Activated T-cell treated with anti-CD3 and anti-CD28 coated beads, Interleukin-2, amount 50 U/mL, for 72 hours (primary cell): ENCODE results near the gene ADORA2A. TPM values are rescaled to one million over a fixed set of nuclear protein-coding genes. Genes with fewer than 3 reads are reported as not detected.

Experiments used
- ATAC-seq, 2 donors: fragments of 150-1000 bp; cut with Tn5 transposase; replicated peaks in 1 of 2; 2 replicates each; pipeline ENCODE4 v1.10.0; 2021; ENCODE audit warnings: moderate library complexity in 2 of 2, mild to moderate bottlenecking in 1 of 2
- DNase-seq, 2 donors: peaks; one replicate each; pipeline ENCODE4 v3.0.0; 2021 to 2022; ENCODE audit warnings: mixed read lengths in 1 of 2
- H3K27ac Mint-ChIP-seq: one replicate; pipeline ENCODE4 v1.8.0; 2022; ENCODE audit warnings: mild to moderate bottlenecking, moderate library complexity, mixed read lengths
- H3K27me3 Mint-ChIP-seq: one replicate; pipeline ENCODE4 v1.8.0; 2022; ENCODE audit warnings: low read depth, mixed read lengths
- H3K36me3 Mint-ChIP-seq, 2 donors: one replicate each; pipeline ENCODE4 v1.8.0; 2022; ENCODE audit warnings: mixed read lengths in 2 of 2, mild to moderate bottlenecking in 1 of 2; ENCODE audit not compliant: insufficient read depth in 2 of 2
- H3K4me1 Mint-ChIP-seq: one replicate; pipeline ENCODE4 v1.8.0; 2022; ENCODE audit warnings: low read depth, mixed read lengths
- H3K4me3 Mint-ChIP-seq, 2 donors: one replicate each; pipeline ENCODE4 v1.8.0; 2022; ENCODE audit warnings: mild to moderate bottlenecking in 2 of 2, mixed read lengths in 2 of 2, moderate library complexity in 2 of 2
- H3K9me3 Mint-ChIP-seq, 2 donors: one replicate each; pipeline ENCODE4 v1.8.0; 2022; ENCODE audit warnings: mixed read lengths in 2 of 2
- total RNA-seq, 2 donors: library from RNA; stranded (reverse); gene quantifications; one replicate each; pipeline ENCODE4 v1.2.3, GENCODE V29; 2022

ADORA2A gene
- total RNA-seq, 2 donors from 2014 or later, result 34.6 to 41.2 TPM

DNA sequence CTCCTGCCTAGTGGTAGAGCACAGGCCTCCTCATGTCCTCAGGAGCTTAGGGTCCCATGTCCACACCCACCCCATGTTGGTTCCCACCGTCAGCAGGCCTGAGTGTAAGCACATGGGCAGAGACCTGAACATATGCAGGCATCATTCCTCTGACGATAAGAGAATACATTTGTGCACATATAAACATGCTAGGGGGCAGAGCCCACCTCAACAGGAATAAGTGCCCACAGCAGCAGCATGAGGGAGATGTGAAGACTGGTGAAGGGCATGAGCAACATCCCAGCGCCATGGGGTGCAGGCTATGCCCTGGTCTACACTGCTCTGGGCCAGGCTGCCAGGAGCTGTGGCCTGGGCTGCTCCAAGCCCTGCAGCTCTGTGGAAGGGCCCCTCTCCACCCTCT is 16.9 kb downstream of the ADORA2A start:
- ATAC-seq (no peak), DNase-seq (no peak)
- Mint-ChIP-seq H3K9me3 (no peaks in the 10 kb centered on the region), H3K27ac (no peak overlapping the region), H3K36me3 (peaks cover 0 to 2% of the 10 kb centered on the region in 2 donors), H3K4me3 (no peak overlapping the region), H3K4me1 (peaks cover 55% of the 10 kb centered on the region), H3K27me3 (no peaks in the 10 kb centered on the region)

DNA sequence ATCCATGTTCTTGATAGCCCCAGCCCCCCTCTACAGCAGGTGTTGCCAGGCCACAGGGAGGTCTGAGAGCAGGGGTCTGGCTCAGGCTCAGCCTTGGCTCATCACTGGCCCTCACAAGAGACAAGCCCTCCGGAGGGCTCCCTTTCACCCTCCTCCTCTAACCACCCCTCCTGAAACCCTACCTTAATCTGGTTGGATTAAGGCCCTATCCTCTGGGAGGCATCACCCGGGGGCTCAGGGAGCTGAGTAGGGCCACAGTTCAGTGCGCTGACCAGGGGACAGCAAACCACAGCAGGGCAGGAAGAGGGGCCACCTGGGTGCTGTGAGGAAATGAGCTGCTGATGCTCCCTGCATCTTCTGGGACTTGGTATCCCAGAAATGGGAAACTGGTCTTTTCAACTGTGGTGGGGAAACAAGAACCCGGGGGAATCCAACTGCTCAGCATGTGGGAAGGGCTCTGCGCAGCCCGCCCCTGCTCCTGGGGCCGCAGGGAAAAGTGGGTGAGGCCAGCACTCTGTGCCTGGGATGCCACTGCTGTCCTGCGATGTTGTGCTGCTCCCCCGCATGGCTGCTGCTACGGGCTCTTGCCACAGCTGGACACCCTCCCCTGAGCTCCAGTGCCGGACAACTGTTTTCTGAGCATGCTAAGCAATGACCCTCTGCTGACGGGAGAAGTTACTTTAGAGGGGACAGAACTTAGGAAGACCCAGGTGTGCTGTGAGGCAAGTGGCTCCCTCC is 17.5 kb downstream of the ADORA2A start:
- ATAC-seq, result peak in 1 of 2 donors; percentile 19
- Mint-ChIP-seq H3K9me3 (no peaks in the 10 kb centered on the region), H3K27me3 (no peaks in the 10 kb centered on the region), H3K27ac (no peak overlapping the region), H3K4me1 (peaks cover 51% of the 10 kb centered on the region), H3K4me3 (no peak overlapping the region), H3K36me3 (peaks cover 0 to 2% of the 10 kb centered on the region in 2 donors)
- DNase-seq, result no peak

DNA sequence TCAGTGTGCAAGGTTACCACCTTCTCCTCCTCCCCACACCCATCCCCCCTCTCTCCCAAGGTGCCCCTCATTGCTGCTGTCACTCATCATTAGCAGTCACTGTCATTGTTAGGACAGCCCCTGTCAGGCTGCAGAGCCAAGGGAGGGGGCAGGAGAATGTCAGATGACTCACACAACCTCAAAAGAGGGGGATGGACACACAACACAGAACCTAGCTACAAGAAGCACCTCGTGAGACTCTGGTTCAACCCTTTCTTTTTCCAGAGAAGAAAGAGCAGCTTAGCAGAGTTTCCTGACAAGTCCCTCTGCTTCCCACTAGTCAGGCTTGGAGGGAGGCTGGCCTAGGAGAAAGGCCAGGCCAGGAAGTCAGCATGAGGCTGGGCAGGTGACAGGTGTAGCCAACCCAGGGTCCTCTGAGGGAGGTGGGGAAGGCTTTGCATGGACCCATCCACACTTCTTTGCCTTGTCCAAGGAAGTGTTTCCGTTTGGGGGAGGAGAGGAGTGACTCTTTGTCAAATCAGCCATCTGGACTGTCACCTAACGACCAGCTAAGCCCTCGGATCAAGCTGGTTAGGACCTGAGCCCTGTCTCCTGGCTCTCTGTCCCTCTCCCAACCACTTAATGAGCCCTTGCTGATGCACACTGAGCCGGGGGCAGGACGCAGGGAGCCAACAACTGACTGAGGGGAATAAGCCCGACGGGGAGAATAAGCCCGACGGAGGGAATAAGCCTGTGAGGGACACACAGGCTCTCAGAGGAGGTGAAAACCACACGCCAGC is 18.3 kb downstream of the ADORA2A start:
- ATAC-seq (peak; percentile 84), DNase-seq (peak in 1 of 2 donors; percentile 49)
- H3K9me3 Mint-ChIP-seq, result peaks cover 0 to 2% of the 10 kb centered on the region in 2 donors
- no peak overlapping the region for H3K27ac Mint-ChIP-seq
- H3K4me3 Mint-ChIP-seq, result no peak overlapping the region
- H3K36me3 Mint-ChIP-seq, result peaks cover 2 to 5% of the 10 kb centered on the region in 2 donors
- H3K27me3 Mint-ChIP-seq, result no peaks in the 10 kb centered on the region
- H3K4me1 Mint-ChIP-seq, result peaks cover 47% of the 10 kb centered on the region

- Mint-ChIP-seq H3K27ac (no peak overlapping the region), H3K4me3 (no peak overlapping the region), H3K4me1 (peaks cover 41% of the 10 kb centered on the region), H3K36me3 (peaks cover 3% of the 10 kb centered on the region in 2 donors), H3K27me3 (no peaks in the 10 kb centered on the region), H3K9me3 (peaks cover 0 to 2% of the 10 kb centered on the region in 2 donors)
- no peak for ATAC-seq
- no peak for DNase-seq
These were observed 18.8 kb downstream of the ADORA2A start for GRCh38 chr22:24446260-24446611.

GRCh38 chr22:24450610-24451009 is 23.2 kb downstream of the ADORA2A start:
- peaks cover 3 to 5% of the 10 kb centered on the region in 2 donors for H3K36me3 Mint-ChIP-seq
- peak overlapping the region; percentile 71 for H3K27ac Mint-ChIP-seq
- DNase-seq (no peak), ATAC-seq (no peak)
- H3K9me3 Mint-ChIP-seq, result peaks cover 0 to 2% of the 10 kb centered on the region in 2 donors
- peaks cover 10% of the 10 kb centered on the region for H3K4me1 Mint-ChIP-seq
- H3K27me3 Mint-ChIP-seq, result no peaks in the 10 kb centered on the region
- H3K4me3 Mint-ChIP-seq, result no peak overlapping the region

DNA sequence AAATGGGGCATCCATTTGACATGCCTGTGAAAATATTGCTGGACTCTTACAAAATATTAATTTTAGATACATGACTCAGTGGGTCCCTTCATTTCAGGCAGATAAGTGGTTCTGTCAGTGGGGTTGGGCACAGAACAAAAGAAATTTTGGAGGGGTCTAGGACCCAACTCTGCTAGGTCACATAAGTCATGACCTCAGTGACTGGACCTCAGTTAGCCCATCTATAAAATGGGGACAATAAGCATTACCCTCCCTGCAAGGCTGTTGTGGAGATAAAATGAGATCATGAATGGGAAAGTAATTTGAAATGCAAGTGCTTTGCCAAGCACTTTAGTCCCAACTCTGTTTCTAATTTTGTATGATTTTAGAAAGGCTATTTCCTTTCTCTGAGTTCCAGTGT is 23.8 kb downstream of the ADORA2A start:
- peaks cover 3 to 5% of the 10 kb centered on the region in 2 donors for H3K36me3 Mint-ChIP-seq
- H3K9me3 Mint-ChIP-seq, result peaks cover 0 to 2% of the 10 kb centered on the region in 2 donors
- peaks cover 4% of the 10 kb centered on the region for H3K4me1 Mint-ChIP-seq
- no peaks in the 10 kb centered on the region for H3K27me3 Mint-ChIP-seq
- ATAC-seq (no peak), DNase-seq (no peak)
- H3K4me3 Mint-ChIP-seq, result no peak overlapping the region
- H3K27ac Mint-ChIP-seq, result no peak overlapping the region

DNA sequence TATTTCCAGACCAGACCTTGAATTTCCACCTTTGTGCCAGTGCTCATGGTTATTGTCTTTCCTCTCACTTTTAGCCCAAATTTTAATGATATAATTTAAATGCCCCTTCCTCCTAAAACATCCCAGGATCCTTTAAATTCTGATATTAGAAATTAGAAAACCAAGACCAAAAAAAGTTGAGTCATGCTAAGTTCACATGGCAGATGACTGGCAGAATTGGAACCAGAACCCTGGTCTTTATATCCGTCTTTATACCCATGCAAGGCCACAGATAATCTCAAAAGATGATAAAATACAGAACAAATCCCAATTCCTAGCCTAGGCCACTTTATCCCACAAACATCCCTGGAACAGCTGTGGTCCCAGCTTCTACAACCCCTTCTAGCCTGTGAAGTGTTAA is 26.5 kb downstream of the ADORA2A start:
- Mint-ChIP-seq H3K27me3 (no peaks in the 10 kb centered on the region), H3K4me1 (no peaks in the 10 kb centered on the region), H3K36me3 (peaks cover 3 to 5% of the 10 kb centered on the region in 2 donors), H3K9me3 (peaks cover 0 to 2% of the 10 kb centered on the region in 2 donors), H3K4me3 (no peak overlapping the region), H3K27ac (no peak overlapping the region)
- no peak for DNase-seq
- ATAC-seq, result no peak

DNA sequence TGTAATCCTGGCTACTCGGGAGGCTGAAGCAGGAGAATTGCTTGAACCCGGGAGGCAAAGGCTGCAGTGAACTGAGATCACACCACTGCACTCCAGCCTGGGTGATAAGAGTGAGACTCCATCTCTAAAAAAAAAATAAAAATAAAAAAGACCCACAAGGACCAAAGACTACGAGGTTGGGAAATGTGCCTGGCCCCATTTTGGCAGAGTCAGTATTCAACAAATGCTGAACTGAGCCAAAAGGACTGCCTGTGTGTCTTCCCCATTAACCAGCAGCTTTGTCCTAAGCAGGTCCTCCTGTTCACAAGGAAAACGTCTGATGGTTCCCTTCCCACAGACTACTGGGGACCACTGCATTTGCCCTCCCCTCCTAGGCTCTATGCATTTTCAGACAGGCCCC is 27.6 kb downstream of the ADORA2A start:
- Mint-ChIP-seq H3K27me3 (no peaks in the 10 kb centered on the region), H3K27ac (no peak overlapping the region), H3K9me3 (peaks cover 0 to 2% of the 10 kb centered on the region in 2 donors), H3K36me3 (peaks cover 3 to 5% of the 10 kb centered on the region in 2 donors), H3K4me1 (peaks cover 7% of the 10 kb centered on the region), H3K4me3 (no peak overlapping the region)
- ATAC-seq (no peak), DNase-seq (no peak)

DNA sequence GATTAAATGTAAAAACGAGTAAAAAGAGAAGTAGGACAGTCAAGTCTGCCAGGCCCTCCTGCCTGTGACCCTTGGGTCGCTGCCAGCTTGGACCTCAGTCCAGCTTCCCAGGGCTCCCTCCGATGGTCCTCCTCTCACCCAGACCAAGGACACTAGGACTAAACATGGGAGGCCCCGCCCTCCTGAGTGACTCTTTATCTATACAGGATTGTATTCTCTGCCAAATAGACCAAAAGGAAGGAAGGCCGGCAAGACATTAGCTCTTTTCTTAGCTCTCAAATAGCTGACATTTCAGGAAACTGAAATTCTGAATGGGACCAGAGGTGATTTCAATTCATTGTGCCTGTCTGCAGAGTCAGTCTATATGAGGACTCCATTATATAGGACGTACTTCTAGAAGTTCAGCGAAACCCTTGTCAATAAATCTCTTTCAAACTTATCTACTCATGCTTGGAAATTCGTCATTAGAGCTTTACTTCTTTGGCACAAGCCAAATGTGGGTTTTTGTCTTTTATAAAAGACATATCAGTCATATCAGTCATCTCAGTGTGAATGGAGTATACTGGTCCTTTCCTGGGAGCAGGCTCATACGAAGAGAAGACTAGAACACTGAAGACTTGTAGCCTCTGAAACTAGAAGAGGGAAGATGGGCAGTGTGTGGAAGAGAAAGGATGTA is 28.5 kb downstream of the ADORA2A start:
- ATAC-seq, result no peak
- H3K9me3 Mint-ChIP-seq, result no peaks in the 10 kb centered on the region
- no peak for DNase-seq
- H3K27ac Mint-ChIP-seq, result no peak overlapping the region
- no peak overlapping the region for H3K4me3 Mint-ChIP-seq
- peaks cover 13% of the 10 kb centered on the region for H3K4me1 Mint-ChIP-seq
- no peaks in the 10 kb centered on the region for H3K27me3 Mint-ChIP-seq
- peaks cover 0 to 1% of the 10 kb centered on the region in 2 donors for H3K36me3 Mint-ChIP-seq

DNA sequence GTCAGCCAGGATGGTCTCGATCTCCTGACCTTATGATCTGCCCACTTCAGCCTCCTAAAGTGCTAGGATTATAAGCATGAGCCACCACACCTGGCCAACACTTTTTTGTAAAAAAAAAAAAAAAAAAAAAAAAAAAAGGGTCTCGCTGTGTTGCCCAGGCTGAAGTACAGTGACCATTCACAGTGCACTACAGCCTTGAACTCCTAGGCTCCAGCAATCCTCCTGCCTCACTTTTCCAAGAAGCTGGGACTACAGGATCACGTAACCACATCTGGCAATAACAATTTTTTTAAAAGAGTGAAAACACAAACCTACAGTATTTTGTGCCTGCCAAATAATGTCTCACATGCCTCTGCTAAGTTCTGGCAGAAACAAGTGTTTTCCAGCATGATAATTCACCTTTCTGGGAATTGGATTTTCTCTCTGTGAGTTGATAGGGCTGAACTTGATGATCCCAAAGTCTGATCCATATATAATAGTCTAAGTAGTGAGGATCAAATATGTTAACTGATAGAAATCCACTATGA is 30.6 kb downstream of the ADORA2A start:
- no peaks in the 10 kb centered on the region for H3K27me3 Mint-ChIP-seq

GRCh38 chr22:24459911-24460310 is 32.5 kb downstream of the ADORA2A start:
- peaks cover 0 to 3% of the 10 kb centered on the region in 2 donors for H3K36me3 Mint-ChIP-seq
- peak overlapping the region; percentile 62 for H3K27ac Mint-ChIP-seq
- H3K27me3 Mint-ChIP-seq, result no peaks in the 10 kb centered on the region
- no peak for ATAC-seq
- no peak overlapping the region for H3K4me3 Mint-ChIP-seq
- no peaks in the 10 kb centered on the region for H3K9me3 Mint-ChIP-seq
- no peak for DNase-seq
- H3K4me1 Mint-ChIP-seq, result peaks cover 17% of the 10 kb centered on the region

More for the DNA sequence above, 30.6 kb downstream of the ADORA2A start:
- no peak for ATAC-seq
- peaks cover 0 to 2% of the 10 kb centered on the region in 2 donors for H3K36me3 Mint-ChIP-seq
- no peak overlapping the region for H3K4me3 Mint-ChIP-seq
- DNase-seq, result no peak
- no peaks in the 10 kb centered on the region for H3K9me3 Mint-ChIP-seq
- H3K4me1 Mint-ChIP-seq, result peaks cover 17% of the 10 kb centered on the region
- H3K27ac Mint-ChIP-seq, result no peak overlapping the region

DNA sequence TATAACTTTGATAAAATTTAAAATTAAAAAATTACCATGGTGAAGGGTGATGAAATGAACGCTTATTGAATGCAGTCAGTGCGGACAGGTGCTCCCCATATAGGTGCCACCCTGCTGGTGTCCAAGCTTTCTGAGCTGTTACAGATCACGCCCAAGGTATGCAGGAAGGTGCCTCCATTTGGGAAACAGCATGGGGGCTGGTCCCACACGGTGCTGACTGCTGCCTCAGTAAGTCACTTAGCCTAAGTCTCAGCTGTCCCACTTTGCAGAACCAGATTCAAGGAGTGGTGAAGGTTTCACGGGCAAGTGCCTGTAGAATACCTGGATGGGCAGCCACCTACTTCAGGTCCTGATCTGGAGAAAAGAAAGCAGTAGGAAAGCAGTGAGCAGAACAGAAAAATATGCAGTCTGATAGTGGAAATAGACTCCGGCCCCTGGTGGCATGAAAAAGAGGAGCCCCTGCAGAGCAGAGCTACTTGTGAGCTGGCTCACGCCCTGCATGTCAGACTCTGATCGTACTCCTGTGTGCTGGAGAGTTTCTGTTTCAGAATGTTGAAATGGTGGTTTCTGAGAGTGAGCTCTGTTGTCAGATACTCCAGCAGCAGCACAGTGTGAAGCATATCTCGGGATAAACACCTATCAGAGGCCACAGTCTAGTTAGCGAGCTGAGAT is 33.2 kb downstream of the ADORA2A start:
- Mint-ChIP-seq H3K9me3 (no peaks in the 10 kb centered on the region), H3K27ac (no peak overlapping the region), H3K36me3 (peaks cover 0 to 3% of the 10 kb centered on the region in 2 donors), H3K4me1 (peaks cover 20% of the 10 kb centered on the region), H3K4me3 (peak overlapping the region; percentile 13 to 36), H3K27me3 (no peaks in the 10 kb centered on the region)
- ATAC-seq (peak; percentile 77 to 91), DNase-seq (peak in 1 of 2 donors; percentile 30)
